Measurements from ENCODE around the gene CTNNA2.

CTNNA2 gene

DNA sequence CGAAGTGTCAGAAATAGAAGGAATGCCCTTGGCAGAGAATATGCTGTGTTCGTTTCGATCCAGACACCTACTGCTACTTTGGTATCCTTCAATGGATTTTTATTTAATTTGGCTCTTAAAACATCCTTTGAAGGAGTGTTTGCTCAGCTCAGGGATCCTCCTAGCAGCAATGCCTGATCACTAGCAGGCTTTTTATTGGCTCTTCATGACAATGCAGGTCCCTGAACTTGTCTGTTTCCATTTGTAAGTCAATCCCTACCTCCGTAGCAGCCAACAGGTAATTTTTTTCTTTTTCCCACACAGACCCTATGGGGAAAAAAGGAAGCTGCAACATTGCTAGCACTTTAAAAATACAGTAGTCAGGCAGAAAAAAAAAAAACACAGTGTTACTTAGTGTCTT, 1157.9 kb downstream of the CTNNA2 start:
- no peak for ATAC-seq
- TF ChIP-seq ZFP3 (CRISPR knock-in tag; IDR thresholded peaks at IDR 0.05), result no peak
- TF ChIP-seq, protein P1, sequence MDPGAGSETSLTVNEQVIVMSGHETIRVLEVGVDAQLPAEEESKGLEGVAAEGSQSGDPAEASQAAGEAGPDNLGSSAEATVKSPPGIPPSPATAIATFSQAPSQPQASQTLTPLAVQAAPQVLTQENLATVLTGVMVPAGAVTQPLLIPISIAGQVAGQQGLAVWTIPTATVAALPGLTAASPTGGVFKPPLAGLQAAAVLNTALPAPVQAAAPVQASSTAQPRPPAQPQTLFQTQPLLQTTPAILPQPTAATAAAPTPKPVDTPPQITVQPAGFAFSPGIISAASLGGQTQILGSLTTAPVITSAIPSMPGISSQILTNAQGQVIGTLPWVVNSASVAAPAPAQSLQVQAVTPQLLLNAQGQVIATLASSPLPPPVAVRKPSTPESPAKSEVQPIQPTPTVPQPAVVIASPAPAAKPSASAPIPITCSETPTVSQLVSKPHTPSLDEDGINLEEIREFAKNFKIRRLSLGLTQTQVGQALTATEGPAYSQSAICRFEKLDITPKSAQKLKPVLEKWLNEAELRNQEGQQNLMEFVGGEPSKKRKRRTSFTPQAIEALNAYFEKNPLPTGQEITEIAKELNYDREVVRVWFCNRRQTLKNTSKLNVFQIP (CRISPR knock-in tag; IDR thresholded peaks at IDR 0.05; ENCODE audit: borderline replicate concordance, low read depth), result no peak

DNA sequence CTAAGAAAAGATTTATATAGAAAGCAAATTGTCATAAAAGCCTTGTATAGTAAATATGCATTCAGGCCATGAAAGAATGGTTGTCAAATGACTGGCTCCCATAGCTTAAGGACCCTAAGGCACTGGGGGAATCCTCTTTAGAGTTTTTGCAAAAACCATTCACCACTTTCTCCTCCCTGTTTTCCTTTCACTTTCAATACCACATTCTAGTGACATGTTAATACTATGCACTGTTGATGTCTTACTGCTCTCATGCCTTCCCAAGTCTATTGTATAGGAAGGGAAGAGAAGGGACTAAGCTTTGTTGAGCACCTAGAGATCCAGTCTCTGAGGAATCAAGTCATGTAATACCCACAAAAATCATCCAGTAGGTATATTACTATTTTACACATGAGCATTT, 1174.7 kb downstream of the CTNNA2 start:
- ATAC-seq, result no peak
- TF ChIP-seq ZNF70 (CRISPR knock-in tag; IDR thresholded peaks at IDR 0.05) (no peak), ZNF8 (CRISPR knock-in tag; IDR thresholded peaks at IDR 0.05) (no peak), OSR1 (CRISPR knock-in tag; IDR thresholded peaks at IDR 0.05) (no peak), GLIS3 (CRISPR knock-in tag; IDR thresholded peaks at IDR 0.05) (no peak), ZFP3 (CRISPR knock-in tag; IDR thresholded peaks at IDR 0.05) (no peak)
- TF ChIP-seq, protein P2, sequence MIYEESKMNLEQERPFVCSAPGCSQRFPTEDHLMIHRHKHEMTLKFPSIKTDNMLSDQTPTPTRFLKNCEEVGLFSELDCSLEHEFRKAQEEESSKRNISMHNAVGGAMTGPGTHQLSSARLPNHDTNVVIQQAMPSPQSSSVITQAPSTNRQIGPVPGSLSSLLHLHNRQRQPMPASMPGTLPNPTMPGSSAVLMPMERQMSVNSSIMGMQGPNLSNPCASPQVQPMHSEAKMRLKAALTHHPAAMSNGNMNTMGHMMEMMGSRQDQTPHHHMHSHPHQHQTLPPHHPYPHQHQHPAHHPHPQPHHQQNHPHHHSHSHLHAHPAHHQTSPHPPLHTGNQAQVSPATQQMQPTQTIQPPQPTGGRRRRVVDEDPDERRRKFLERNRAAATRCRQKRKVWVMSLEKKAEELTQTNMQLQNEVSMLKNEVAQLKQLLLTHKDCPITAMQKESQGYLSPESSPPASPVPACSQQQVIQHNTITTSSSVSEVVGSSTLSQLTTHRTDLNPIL (CRISPR knock-in tag; IDR thresholded peaks at IDR 0.05; ENCODE audit: low read depth), result no peak
- TF ChIP-seq, protein P1 (CRISPR knock-in tag; IDR thresholded peaks at IDR 0.05; ENCODE audit: borderline replicate concordance, low read depth), result no peak

DNA sequence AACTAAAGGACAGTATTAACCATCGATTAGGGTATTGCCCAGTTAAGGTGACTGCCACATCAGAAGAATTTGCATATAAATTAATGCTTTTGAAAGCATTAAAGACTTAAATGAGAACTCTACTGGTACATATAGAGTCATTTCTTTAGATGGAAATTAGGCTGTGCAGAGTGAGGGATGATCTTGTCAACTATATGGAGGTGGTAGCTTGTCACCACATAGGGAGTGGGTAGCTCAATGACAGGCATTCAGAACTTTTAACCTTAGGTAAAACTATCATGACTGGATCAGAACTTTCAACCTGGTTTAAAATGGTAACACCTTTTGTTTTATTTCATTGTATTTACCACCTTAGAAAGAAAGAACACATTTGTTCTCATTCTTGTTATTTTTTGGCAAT, 1176.3 kb downstream of the CTNNA2 start:
- TF ChIP-seq GLIS3 (CRISPR knock-in tag; IDR thresholded peaks at IDR 0.05) (no peak), ZFP30 (CRISPR knock-in tag; IDR thresholded peaks at IDR 0.05) (no peak), ZFP3 (CRISPR knock-in tag; IDR thresholded peaks at IDR 0.05) (no peak), BACH2 (CRISPR knock-in tag; IDR thresholded peaks at IDR 0.05; ENCODE audit: borderline replicate concordance) (no peak), PPARA (CRISPR knock-in tag; IDR thresholded peaks at IDR 0.05; ENCODE audit: borderline replicate concordance) (no peak), ISL1 (CRISPR knock-in tag; IDR thresholded peaks at IDR 0.05) (no peak), ZC3H10 (CRISPR knock-in tag; IDR thresholded peaks at IDR 0.05) (no peak), TCF4 (CRISPR knock-in tag; IDR thresholded peaks at IDR 0.05; ENCODE audit: borderline replicate concordance) (no peak), ZNF565 (CRISPR knock-in tag; conservative IDR thresholded peaks at IDR 0.05; ENCODE audit: low read depth) (no peak)
- TF ChIP-seq, protein P2 (CRISPR knock-in tag; IDR thresholded peaks at IDR 0.05; ENCODE audit: low read depth), result no peak
- TF ChIP-seq, protein P3, sequence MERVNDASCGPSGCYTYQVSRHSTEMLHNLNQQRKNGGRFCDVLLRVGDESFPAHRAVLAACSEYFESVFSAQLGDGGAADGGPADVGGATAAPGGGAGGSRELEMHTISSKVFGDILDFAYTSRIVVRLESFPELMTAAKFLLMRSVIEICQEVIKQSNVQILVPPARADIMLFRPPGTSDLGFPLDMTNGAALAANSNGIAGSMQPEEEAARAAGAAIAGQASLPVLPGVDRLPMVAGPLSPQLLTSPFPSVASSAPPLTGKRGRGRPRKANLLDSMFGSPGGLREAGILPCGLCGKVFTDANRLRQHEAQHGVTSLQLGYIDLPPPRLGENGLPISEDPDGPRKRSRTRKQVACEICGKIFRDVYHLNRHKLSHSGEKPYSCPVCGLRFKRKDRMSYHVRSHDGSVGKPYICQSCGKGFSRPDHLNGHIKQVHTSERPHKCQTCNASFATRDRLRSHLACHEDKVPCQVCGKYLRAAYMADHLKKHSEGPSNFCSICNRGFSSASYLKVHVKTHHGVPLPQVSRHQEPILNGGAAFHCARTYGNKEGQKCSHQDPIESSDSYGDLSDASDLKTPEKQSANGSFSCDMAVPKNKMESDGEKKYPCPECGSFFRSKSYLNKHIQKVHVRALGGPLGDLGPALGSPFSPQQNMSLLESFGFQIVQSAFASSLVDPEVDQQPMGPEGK (CRISPR knock-in tag; IDR thresholded peaks at IDR 0.05; ENCODE audit: borderline replicate concordance), result no peak
- TF ChIP-seq, protein P1 (CRISPR knock-in tag; IDR thresholded peaks at IDR 0.05; ENCODE audit: borderline replicate concordance, low read depth), result no peak
- no peak for ATAC-seq
